Liver (tissue), 9 donors: Measurements from ENCODE around the gene EXOSC2. TPM values are rescaled to one million over a fixed set of nuclear protein-coding genes. Genes with fewer than 3 reads are reported as not detected.

ENCODE experiments used
- DNase-seq: peaks from one replicate; pipeline ENCODE4 v3.0.0-alpha.2; 2017; ENCODE audit warnings: low spot score
- H3K27ac ChIP-seq, 2 donors: one replicate each; pipeline ENCODE4 v1.7.0; 2013; ENCODE audit warnings: inconsistent platforms in 2 of 2, low read length in 2 of 2, control low read depth in 1 of 2, low read depth in 1 of 2, mild to moderate bottlenecking in 1 of 2
- H3K27me3 ChIP-seq, 4 donors: one replicate each; pipeline versions ENCODE4 v1.6.1 to v1.7.0; 2013; ENCODE audit warnings: low read length in 3 of 4, inconsistent platforms in 1 of 4, mild to moderate bottlenecking in 1 of 4, moderate library complexity in 1 of 4; ENCODE audit not compliant: control insufficient read depth in 4 of 4, insufficient read depth in 4 of 4
- H3K36me3 ChIP-seq, 4 donors: one replicate each; pipeline versions ENCODE4 v1.6.1 to v1.7.0; 2013; ENCODE audit warnings: low read length in 3 of 4, mild to moderate bottlenecking in 3 of 4, low read depth in 1 of 4, moderate library complexity in 1 of 4; ENCODE audit not compliant: control insufficient read depth in 4 of 4, insufficient read depth in 3 of 4
- H3K4me1 ChIP-seq, 4 donors: one replicate each; pipeline versions ENCODE4 v1.6.1 to v1.7.0; 2013; ENCODE audit warnings: low read length in 3 of 4, mild to moderate bottlenecking in 3 of 4, moderate library complexity in 1 of 4; ENCODE audit not compliant: control insufficient read depth in 4 of 4, insufficient read depth in 4 of 4
- H3K4me3 ChIP-seq, 3 donors: one replicate each; pipeline versions ENCODE4 v1.6.1 to v1.7.0; 2013; ENCODE audit warnings: low read length in 3 of 3, control low read depth in 1 of 3, low read depth in 1 of 3, mild to moderate bottlenecking in 1 of 3
- H3K9ac ChIP-seq, 2 donors: one replicate each; pipeline ENCODE4 v1.7.0; 2013; ENCODE audit warnings: low read length in 2 of 2, mild to moderate bottlenecking in 2 of 2, moderate library complexity in 2 of 2, control low read depth in 1 of 2, low read depth in 1 of 2
- H3K9me3 ChIP-seq, 4 donors: one replicate each; pipeline versions ENCODE4 v1.6.1 to v1.7.0; 2013; ENCODE audit warnings: low read length in 3 of 4; ENCODE audit not compliant: control insufficient read depth in 4 of 4
- FOXA1 ChIP-seq: IDR thresholded peaks from 2 replicates; pipeline ENCODE4 v1.6.1; 2016; ENCODE audit warnings: antibody characterized with exemption
- FOXA2 ChIP-seq: IDR thresholded peaks from 2 replicates; pipeline ENCODE4 v1.6.1; 2016; ENCODE audit warnings: antibody characterized with exemption
- GABPA ChIP-seq, 2 donors: IDR thresholded peaks in 1 of 2; conservative IDR thresholded peaks in 1 of 2; 2 replicates each; pipeline ENCODE4 v1.6.1; 2016; ENCODE audit warnings: antibody characterized with exemption in 2 of 2, mild to moderate bottlenecking in 1 of 2, moderate library complexity in 1 of 2
- HNF4A ChIP-seq, 2 donors: conservative IDR thresholded peaks; 2 replicates each; pipeline ENCODE4 v1.6.1; 2016; ENCODE audit warnings: antibody characterized with exemption in 2 of 2, mild to moderate bottlenecking in 2 of 2
- HNF4G ChIP-seq: IDR thresholded peaks from 2 replicates; pipeline ENCODE4 v1.6.1; 2016; ENCODE audit warnings: antibody characterized with exemption
- JUND ChIP-seq, 2 donors: IDR thresholded peaks; 2 replicates each; pipeline ENCODE4 v1.6.1; 2016; ENCODE audit warnings: antibody characterized with exemption in 2 of 2
- NR2F2 ChIP-seq: IDR thresholded peaks from 2 replicates; pipeline ENCODE4 v1.6.1; 2016; ENCODE audit warnings: antibody characterized with exemption
- RXRA ChIP-seq, 2 donors: IDR thresholded peaks; 2 replicates each; pipeline ENCODE4 v1.6.1; 2017 to 2018; ENCODE audit warnings: antibody characterized with exemption in 2 of 2, mild to moderate bottlenecking in 1 of 2
- SP1 ChIP-seq: IDR thresholded peaks from 2 replicates; pipeline ENCODE4 v1.6.1; 2018; ENCODE audit warnings: antibody characterized with exemption, mild to moderate bottlenecking
- TAF1 ChIP-seq: conservative IDR thresholded peaks from 2 replicates; pipeline ENCODE4 v1.6.1; 2016; ENCODE audit warnings: antibody characterized with exemption, mild to moderate bottlenecking
- YY1 ChIP-seq: IDR thresholded peaks from 2 replicates; pipeline ENCODE4 v1.6.1; 2016; ENCODE audit warnings: antibody characterized with exemption, mild to moderate bottlenecking
- WGBS: extraction: QIAGEN DNeasy Blood & Tissue Kit; methylation state at CpG from one replicate; pipeline ENCODE4 v1.1.7; 2013; 5-methylcytosine and 5-hydroxymethylcytosine counted together
- polyA plus RNA-seq, 2 donors: library from polyadenylated mRNA; stranded (reverse) in 1 of 2; unstranded in 1 of 2; fragments of 200-250 nt in 1 of 2; fragments of >200 nt in 1 of 2; fragmentation: Nextera tagmentation in 1 of 2; extraction: Ambion mirVana in 1 of 2; gene quantifications; one replicate each; pipeline versions ENCODE4 v1.2.1 to v1.2.3, GENCODE V29; 2013 to 2015
- total RNA-seq, 2 donors: library from RNA; depleted of rRNA; stranded (reverse); fragments of >200 nt; gene quantifications; one replicate each; pipeline ENCODE4 v1.2.3, GENCODE V29; 2014
- TF ChIP-seq, protein P1 (sequence below): IDR thresholded peaks from 2 replicates; pipeline ENCODE4 v1.6.1; 2016; ENCODE audit warnings: antibody characterized with exemption
- TF ChIP-seq, protein P2 (sequence below): IDR thresholded peaks from 2 replicates; pipeline ENCODE4 v1.6.1; 2016; ENCODE audit warnings: antibody characterized with exemption
- TF ChIP-seq, protein P3 (sequence below): IDR thresholded peaks from 2 replicates; pipeline ENCODE4 v1.6.1; 2016; ENCODE audit warnings: antibody characterized with exemption, mild to moderate bottlenecking
- donor health status: healthy.
- donor health status: healthy.
- donor health status: healthy.
- donor health status: healthy.
- donor health status: healthy.

Gene EXOSC2
- total and polyA plus RNA-seq, 4 donors: 7.6 to 21.2 (median 13.1) TPM

DNA sequence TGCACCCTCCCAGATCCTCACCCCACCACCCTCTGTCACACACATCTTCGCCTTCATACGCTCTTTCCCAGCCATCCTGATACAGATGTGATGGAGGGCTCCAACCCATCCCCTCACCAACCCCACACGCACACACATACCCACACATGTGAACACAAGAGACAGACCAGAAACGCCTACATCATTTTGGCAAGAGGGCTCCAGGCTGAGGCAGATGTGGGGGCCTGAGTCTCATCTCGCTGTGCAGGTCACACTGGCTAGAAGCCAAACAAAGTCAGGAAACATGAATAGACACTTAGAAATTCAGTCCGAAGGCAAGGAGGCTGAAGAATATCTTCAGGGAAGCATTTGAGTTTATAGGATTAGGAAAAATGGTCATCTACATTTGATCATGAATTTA lies 22.9 kb upstream of the EXOSC2 start:
- no peaks in the 10 kb centered on the region for H3K36me3 ChIP-seq
- no peak for DNase-seq
- TF ChIP-seq, protein P1, sequence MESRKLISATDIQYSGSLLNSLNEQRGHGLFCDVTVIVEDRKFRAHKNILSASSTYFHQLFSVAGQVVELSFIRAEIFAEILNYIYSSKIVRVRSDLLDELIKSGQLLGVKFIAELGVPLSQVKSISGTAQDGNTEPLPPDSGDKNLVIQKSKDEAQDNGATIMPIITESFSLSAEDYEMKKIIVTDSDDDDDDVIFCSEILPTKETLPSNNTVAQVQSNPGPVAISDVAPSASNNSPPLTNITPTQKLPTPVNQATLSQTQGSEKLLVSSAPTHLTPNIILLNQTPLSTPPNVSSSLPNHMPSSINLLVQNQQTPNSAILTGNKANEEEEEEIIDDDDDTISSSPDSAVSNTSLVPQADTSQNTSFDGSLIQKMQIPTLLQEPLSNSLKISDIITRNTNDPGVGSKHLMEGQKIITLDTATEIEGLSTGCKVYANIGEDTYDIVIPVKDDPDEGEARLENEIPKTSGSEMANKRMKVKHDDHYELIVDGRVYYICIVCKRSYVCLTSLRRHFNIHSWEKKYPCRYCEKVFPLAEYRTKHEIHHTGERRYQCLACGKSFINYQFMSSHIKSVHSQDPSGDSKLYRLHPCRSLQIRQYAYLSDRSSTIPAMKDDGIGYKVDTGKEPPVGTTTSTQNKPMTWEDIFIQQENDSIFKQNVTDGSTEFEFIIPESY: no peak
- TF ChIP-seq JUND (IDR thresholded peaks at IDR 0.05) (no peak), TAF1 (no peak), FOXA2 (no peak), HNF4G (no peak), RXRA (IDR thresholded peaks at IDR 0.05) (no peak), YY1 (no peak), HNF4A (conservative IDR thresholded peaks at IDR 0.05) (no peak), GABPA (IDR thresholded peaks at IDR 0.05 in 1 of 2, conservative IDR thresholded peaks at IDR 0.05 in 1 of 2) (no peak), NR2F2 (no peak)
- TF ChIP-seq, protein P2, sequence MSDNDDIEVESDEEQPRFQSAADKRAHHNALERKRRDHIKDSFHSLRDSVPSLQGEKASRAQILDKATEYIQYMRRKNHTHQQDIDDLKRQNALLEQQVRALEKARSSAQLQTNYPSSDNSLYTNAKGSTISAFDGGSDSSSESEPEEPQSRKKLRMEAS: no peak
- 91% methylated on average over 6 of the region's 6 CpGs for WGBS
- no peak overlapping the region for H3K27ac ChIP-seq
- H3K9ac ChIP-seq: no peak overlapping the region
- no peaks in the 10 kb centered on the region for H3K9me3 ChIP-seq
- H3K4me1 ChIP-seq: peaks cover 0 to 8% (median 0%) of the 10 kb centered on the region in 4 donors
- peaks cover 0 to 7% (median 4%) of the 10 kb centered on the region in 4 donors for H3K27me3 ChIP-seq
- H3K4me3 ChIP-seq: no peak overlapping the region

DNA sequence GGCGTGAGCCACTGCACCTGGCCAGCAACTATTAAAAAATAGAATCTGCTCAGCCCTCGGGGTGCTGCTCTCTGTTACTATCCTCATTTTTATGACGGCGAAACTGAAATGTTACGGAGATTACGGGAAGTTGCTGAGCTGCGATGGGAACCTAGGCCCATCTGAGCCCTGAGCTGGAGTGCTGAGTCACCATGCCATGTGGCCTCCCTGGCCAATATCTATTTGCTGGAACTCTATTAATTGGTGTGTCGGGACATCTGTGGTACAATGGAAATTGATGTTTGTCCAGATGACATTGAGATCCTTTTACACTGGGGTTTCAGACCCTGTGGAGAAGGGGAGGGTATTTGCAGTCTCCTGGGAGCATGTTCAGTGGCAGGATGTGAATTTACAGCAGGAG lies 21.1 kb upstream of the EXOSC2 start:
- no peak overlapping the region for H3K4me3 ChIP-seq
- no peak overlapping the region for H3K9ac ChIP-seq
- TF ChIP-seq FOXA1: no peak
- TF ChIP-seq, protein P2: no peak
- TF ChIP-seq JUND (IDR thresholded peaks at IDR 0.05): no peak
- no peaks in the 10 kb centered on the region for H3K9me3 ChIP-seq
- H3K27ac ChIP-seq: no peak overlapping the region
- H3K36me3 ChIP-seq: no peaks in the 10 kb centered on the region
- no peak for DNase-seq
- peaks cover 0 to 4% (median 4%) of the 10 kb centered on the region in 4 donors for H3K27me3 ChIP-seq
- 94% methylated on average over 8 of the region's 8 CpGs for WGBS
- no peaks in the 10 kb centered on the region for H3K4me1 ChIP-seq

DNA sequence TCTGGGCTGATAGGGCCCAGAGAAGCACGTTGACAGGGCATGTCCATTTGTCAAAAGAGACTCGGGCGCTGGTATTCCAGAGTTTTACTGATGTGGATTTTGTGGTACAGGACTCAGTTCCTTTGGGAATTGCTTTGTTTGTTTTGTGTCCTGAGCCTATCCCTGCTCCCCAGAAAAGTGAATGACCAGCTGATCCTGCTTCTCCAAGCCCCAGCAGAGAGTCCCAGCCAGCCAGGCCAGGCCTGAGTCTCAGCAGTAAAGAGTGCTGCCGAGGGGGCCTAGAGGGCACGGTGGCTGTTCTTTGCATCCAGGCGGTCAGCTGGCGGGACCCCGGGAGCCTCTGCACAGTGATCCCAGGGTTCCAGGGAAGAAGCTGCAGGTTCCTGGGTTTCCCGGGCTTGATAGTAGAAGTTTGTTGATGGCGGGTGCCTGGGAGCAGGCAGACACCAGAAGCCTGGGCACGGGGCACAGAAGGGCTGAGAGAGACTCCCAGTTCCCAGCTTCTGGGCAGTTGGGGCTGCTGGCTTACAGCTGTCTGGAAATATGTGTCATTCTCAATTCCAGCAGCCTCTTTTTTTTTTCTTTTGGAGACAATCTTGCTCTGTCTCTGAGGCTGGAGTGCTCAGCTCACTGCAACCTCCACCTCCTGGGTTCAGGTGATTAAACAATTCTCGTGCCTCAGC lies 20.5 kb upstream of the EXOSC2 start:
- no peaks in the 10 kb centered on the region for H3K9me3 ChIP-seq
- no peak for TF ChIP-seq GABPA (IDR thresholded peaks at IDR 0.05 in 1 of 2, conservative IDR thresholded peaks at IDR 0.05 in 1 of 2)
- TF ChIP-seq, protein P3, sequence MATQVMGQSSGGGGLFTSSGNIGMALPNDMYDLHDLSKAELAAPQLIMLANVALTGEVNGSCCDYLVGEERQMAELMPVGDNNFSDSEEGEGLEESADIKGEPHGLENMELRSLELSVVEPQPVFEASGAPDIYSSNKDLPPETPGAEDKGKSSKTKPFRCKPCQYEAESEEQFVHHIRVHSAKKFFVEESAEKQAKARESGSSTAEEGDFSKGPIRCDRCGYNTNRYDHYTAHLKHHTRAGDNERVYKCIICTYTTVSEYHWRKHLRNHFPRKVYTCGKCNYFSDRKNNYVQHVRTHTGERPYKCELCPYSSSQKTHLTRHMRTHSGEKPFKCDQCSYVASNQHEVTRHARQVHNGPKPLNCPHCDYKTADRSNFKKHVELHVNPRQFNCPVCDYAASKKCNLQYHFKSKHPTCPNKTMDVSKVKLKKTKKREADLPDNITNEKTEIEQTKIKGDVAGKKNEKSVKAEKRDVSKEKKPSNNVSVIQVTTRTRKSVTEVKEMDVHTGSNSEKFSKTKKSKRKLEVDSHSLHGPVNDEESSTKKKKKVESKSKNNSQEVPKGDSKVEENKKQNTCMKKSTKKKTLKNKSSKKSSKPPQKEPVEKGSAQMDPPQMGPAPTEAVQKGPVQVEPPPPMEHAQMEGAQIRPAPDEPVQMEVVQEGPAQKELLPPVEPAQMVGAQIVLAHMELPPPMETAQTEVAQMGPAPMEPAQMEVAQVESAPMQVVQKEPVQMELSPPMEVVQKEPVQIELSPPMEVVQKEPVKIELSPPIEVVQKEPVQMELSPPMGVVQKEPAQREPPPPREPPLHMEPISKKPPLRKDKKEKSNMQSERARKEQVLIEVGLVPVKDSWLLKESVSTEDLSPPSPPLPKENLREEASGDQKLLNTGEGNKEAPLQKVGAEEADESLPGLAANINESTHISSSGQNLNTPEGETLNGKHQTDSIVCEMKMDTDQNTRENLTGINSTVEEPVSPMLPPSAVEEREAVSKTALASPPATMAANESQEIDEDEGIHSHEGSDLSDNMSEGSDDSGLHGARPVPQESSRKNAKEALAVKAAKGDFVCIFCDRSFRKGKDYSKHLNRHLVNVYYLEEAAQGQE: no peak
- TF ChIP-seq SP1: no peak
- TF ChIP-seq YY1: no peak
- TF ChIP-seq TAF1: no peak
- TF ChIP-seq, protein P1: no peak
- H3K4me1 ChIP-seq: no peaks in the 10 kb centered on the region
- no peaks in the 10 kb centered on the region for H3K36me3 ChIP-seq
- no peak overlapping the region for H3K4me3 ChIP-seq
- WGBS: 92% methylated on average over 12 of the region's 12 CpGs
- DNase-seq: no peak
- H3K9ac ChIP-seq: no peak overlapping the region
- peaks cover 0 to 2% (median 0%) of the 10 kb centered on the region in 4 donors for H3K27me3 ChIP-seq
- H3K27ac ChIP-seq: no peak overlapping the region
